Spinal cord (tissue), 10 donors: ENCODE results near the gene MRPL51. TPM values are rescaled to one million over a fixed set of nuclear protein-coding genes. Genes with fewer than 3 reads are reported as not detected.
A peak's percentile ranks its signal among the peaks of the same experiment; 100 is the strongest.
"Not testable (repeated sequence)": the region's sequence is repeated elsewhere in the genome, so short reads cannot be mapped to it uniquely, and the experiment has no call there.

Experiments
- DNase-seq, 6 donors: peaks; one replicate each; pipeline versions ENCODE4 v3.0.0 to v3.0.0-alpha.2; 2013 to 2015; ENCODE audit warnings: low spot score in 6 of 6, low read depth in 4 of 6
- H3K27ac ChIP-seq: one replicate; pipeline ENCODE4 v1.5.1; 2013; ENCODE audit warnings: low read depth, low read length, control low read depth
- H3K27me3 ChIP-seq: one replicate; pipeline ENCODE4 v1.6.1; 2013; ENCODE audit warnings: low read length; ENCODE audit not compliant: control insufficient read depth, insufficient read depth
- H3K36me3 ChIP-seq: one replicate; pipeline ENCODE4 v1.6.1; 2013; ENCODE audit warnings: low read length; ENCODE audit not compliant: control insufficient read depth, insufficient read depth
- H3K4me1 ChIP-seq: one replicate; pipeline ENCODE4 v1.6.1; 2013; ENCODE audit warnings: low read length; ENCODE audit not compliant: control insufficient read depth, insufficient read depth
- H3K4me3 ChIP-seq: one replicate; pipeline ENCODE4 v1.5.1; 2013; ENCODE audit warnings: low read depth, low read length, control low read depth
- H3K9me3 ChIP-seq: one replicate; pipeline ENCODE4 v1.6.1; 2013; ENCODE audit warnings: low read length; ENCODE audit not compliant: control insufficient read depth, insufficient read depth
- WGBS: methylation state at CpG from one replicate; pipeline ENCODE4 v1.1.5; 2013; ENCODE audit warnings: missing lambda C conversion rate; ENCODE audit not compliant: insufficient coverage; 5-methylcytosine and 5-hydroxymethylcytosine counted together
- polyA plus RNA-seq, 2 donors: library from polyadenylated mRNA; unstranded; fragments of 120-200 nt; gene quantifications; one replicate each; pipeline ENCODE4 v1.2.1, GENCODE V29; 2013; ENCODE audit not compliant: insufficient read length in 2 of 2
- total RNA-seq, 2 donors: library from RNA; depleted of rRNA in 1 of 2; stranded (reverse); fragments of 120-200 nt in 1 of 2; fragments of >200 nt in 1 of 2; gene quantifications; one replicate each; pipeline versions ENCODE4 v1.2.3 to v1.2.4, GENCODE V29; 2013 to 2014
- donor health status: healthy.

The MRPL51 gene
- total and polyA plus RNA-seq, 4 donors: 45.4 to 180 (median 125) TPM

- H3K27ac ChIP-seq, H3K9me3 ChIP-seq, H3K4me3 ChIP-seq, H3K27me3 ChIP-seq: not testable (repeated sequence)
- Histone ChIP-seq H3K4me1 (peaks cover 60% of the 10 kb centered on the region), H3K36me3 (peaks cover 82% of the 10 kb centered on the region)
- DNase-seq: peak in 2 of 6 donors; percentile 90 to 93
- 41% methylated on average over 16 of the region's 17 CpGs for WGBS
Observed at GRCh38 chr12:6537580-6538419, 44.7 kb upstream of the MRPL51 start.

GRCh38 chr12:6536894-6537579, 44.0 kb upstream of the MRPL51 start:
- peaks cover 76% of the 10 kb centered on the region for H3K36me3 ChIP-seq
- WGBS: 72% methylated on average over 10 of the region's 19 CpGs
- no peak for DNase-seq
- no peak overlapping the region for H3K4me3 ChIP-seq
- peaks cover 67% of the 10 kb centered on the region for H3K4me1 ChIP-seq
- no peak overlapping the region for H3K27ac ChIP-seq
- H3K27me3 ChIP-seq: no peaks in the 10 kb centered on the region
- H3K9me3 ChIP-seq: no peaks in the 10 kb centered on the region

GRCh38 chr12:6535960-6536847, 43.1 kb upstream of the MRPL51 start:
- Histone ChIP-seq H3K36me3 (peaks cover 73% of the 10 kb centered on the region), H3K4me3 (peak overlapping the region; percentile 99), H3K27ac (peak overlapping the region; percentile 33), H3K27me3 (no peaks in the 10 kb centered on the region), H3K4me1 (peaks cover 75% of the 10 kb centered on the region), H3K9me3 (no peaks in the 10 kb centered on the region)
- WGBS: 17% methylated on average over 3 of the region's 10 CpGs
- DNase-seq: no peak

GRCh38 chr12:6535697-6535946, 42.6 kb upstream of the MRPL51 start:
- H3K36me3 ChIP-seq: peaks cover 74% of the 10 kb centered on the region
- no peak for DNase-seq
- peaks cover 73% of the 10 kb centered on the region for H3K4me1 ChIP-seq
- no peaks in the 10 kb centered on the region for H3K27me3 ChIP-seq
- H3K27ac ChIP-seq: peak overlapping the region; percentile 99
- no peaks in the 10 kb centered on the region for H3K9me3 ChIP-seq
- peak overlapping the region; percentile 99 for H3K4me3 ChIP-seq
- 0% methylated on average over 1 of the region's 6 CpGs for WGBS

GRCh38 chr12:6534945-6535696, 42.1 kb upstream of the MRPL51 start:
- no peaks in the 10 kb centered on the region for H3K9me3 ChIP-seq
- H3K27me3 ChIP-seq: no peaks in the 10 kb centered on the region
- peaks cover 68% of the 10 kb centered on the region for H3K4me1 ChIP-seq
- peak overlapping the region; percentile 99 for H3K27ac ChIP-seq
- under 1% methylated on average over 52 of the region's 52 CpGs for WGBS
- peaks cover 73% of the 10 kb centered on the region for H3K36me3 ChIP-seq
- H3K4me3 ChIP-seq: peak overlapping the region; percentile 99
- DNase-seq: peak in 2 of 6 donors; percentile 89 to 92

GRCh38 chr12:6534695-6534944, 41.6 kb upstream of the MRPL51 start:
- peaks cover 64% of the 10 kb centered on the region for H3K4me1 ChIP-seq
- H3K9me3 ChIP-seq: no peaks in the 10 kb centered on the region
- WGBS: 0% methylated on average over 23 of the region's 25 CpGs
- H3K4me3 ChIP-seq: peak overlapping the region; percentile 99
- no peak for DNase-seq
- peaks cover 73% of the 10 kb centered on the region for H3K36me3 ChIP-seq
- peak overlapping the region; percentile 99 for H3K27ac ChIP-seq
- no peaks in the 10 kb centered on the region for H3K27me3 ChIP-seq

GRCh38 chr12:6533923-6534694, 41.0 kb upstream of the MRPL51 start, which contains the start of gene GAPDH:
GAPDH (plus strand) TSS chr12:6534517; CDS start chr12:6534833, 316 bp downstream.
- Histone ChIP-seq H3K4me3 (peak within 1 kb of the TSS; percentile 99), H3K36me3 (peaks cover 73% of the 10 kb centered on the region), H3K4me1 (peaks cover 64% of the 10 kb centered on the region), H3K9me3 (no peaks in the 10 kb centered on the region), H3K27me3 (no peaks in the 10 kb centered on the region), H3K27ac (peak within 1 kb of the TSS; percentile 99)
- DNase-seq: peak; percentile 94 to 99 (median 96)
- 0% methylated on average over 57 of the region's 62 CpGs for WGBS

GRCh38 chr12:6533653-6533922, 40.5 kb upstream of the MRPL51 start:
- Histone ChIP-seq H3K36me3 (peaks cover 73% of the 10 kb centered on the region), H3K4me3 (peak overlapping the region; percentile 99), H3K27me3 (no peaks in the 10 kb centered on the region), H3K4me1 (peaks cover 64% of the 10 kb centered on the region), H3K9me3 (no peaks in the 10 kb centered on the region), H3K27ac (peak overlapping the region; percentile 99)
- WGBS: 0% methylated on average over 5 of the region's 9 CpGs
- no peak for DNase-seq
